GM23338 (cell line): Measurements from ENCODE around the gene MICAL2. TPM values are rescaled to one million over a fixed set of nuclear protein-coding genes. Genes with fewer than 3 reads are reported as not detected.

Experiments used
- ATAC-seq: fragments of 200-7000 bp; cut with Tn5 transposase; 3 replicates; pipeline ENCODE4 v1.9.1; 2020
- DNase-seq: peaks from one replicate; pipeline ENCODE4 v3.0.0-alpha.2; 2015; ENCODE audit warnings: low spot score
- H2AFZ ChIP-seq: fragments of 200-600 bp; sonication (generic); 2 replicates; pipeline ENCODE4 v1.8.0; 2016; ENCODE audit warnings: antibody characterized with exemption, mild to moderate bottlenecking, moderate library complexity
- H3F3A ChIP-seq: fragments of 200-600 bp; sonication (generic); replicated peaks from 2 replicates; pipeline ENCODE4 v1.8.0; 2017; ENCODE audit warnings: antibody characterized with exemption, mixed run types, low read depth
- H3K27ac ChIP-seq: fragments of 200-600 bp; sonication (generic); 2 replicates; pipeline ENCODE4 v1.6.1; 2016; ENCODE audit warnings: low read depth
- H3K27me3 ChIP-seq: fragments of 200-600 bp; sonication (generic); 2 replicates; pipeline ENCODE4 v1.8.0; 2016; ENCODE audit warnings: mild to moderate bottlenecking, mixed run types, moderate library complexity; ENCODE audit not compliant: insufficient read depth
- H3K36me3 ChIP-seq: fragments of 200-600 bp; sonication (generic); 2 replicates; pipeline ENCODE4 v1.8.0; 2016; ENCODE audit warnings: mild to moderate bottlenecking; ENCODE audit not compliant: insufficient read depth
- H3K4me1 ChIP-seq: fragments of 200-600 bp; sonication (generic); 2 replicates; pipeline ENCODE4 v1.8.0; 2016; ENCODE audit warnings: mild to moderate bottlenecking, moderate library complexity; ENCODE audit not compliant: insufficient read depth
- H3K4me2 ChIP-seq: fragments of 200-600 bp; sonication (generic); 2 replicates; pipeline ENCODE4 v1.7.1; 2017; ENCODE audit warnings: mixed run types
- H3K4me3 ChIP-seq: fragments of 200-600 bp; sonication (generic); 2 replicates; pipeline ENCODE4 v1.6.1; 2016; ENCODE audit warnings: mixed run types
- H3K79me2 ChIP-seq: fragments of 200-600 bp; sonication (generic); replicated peaks from 2 replicates; pipeline ENCODE4 v1.8.0; 2017; ENCODE audit warnings: mild to moderate bottlenecking; ENCODE audit not compliant: insufficient read depth
- H3K9me2 ChIP-seq: fragments of 200-600 bp; sonication (generic); 2 replicates; pipeline ENCODE4 v1.8.0; 2017; ENCODE audit not compliant: insufficient read depth
- H4K20me1 ChIP-seq: fragments of 200-600 bp; sonication (generic); replicated peaks from 2 replicates; pipeline ENCODE4 v1.8.0; 2017; ENCODE audit warnings: mild to moderate bottlenecking; ENCODE audit not compliant: insufficient read depth
- H3K27ac Mint-ChIP-seq: 2 replicates; pipeline ENCODE4 v1.8.0; 2020; ENCODE audit warnings: inconsistent platforms, mild to moderate bottlenecking, moderate library complexity, mixed read lengths
- H3K27me3 Mint-ChIP-seq: 3 replicates; pipeline ENCODE4 v1.8.0; 2022; ENCODE audit warnings: low read depth, mild to moderate bottlenecking, moderate library complexity, mixed read lengths, inconsistent platforms; ENCODE audit not compliant: insufficient read depth, poor library complexity
- H3K36me3 Mint-ChIP-seq: 3 replicates; pipeline ENCODE4 v1.8.0; 2021; ENCODE audit warnings: low read depth, mild to moderate bottlenecking, inconsistent platforms, moderate library complexity, mixed read lengths
- H3K4me1 Mint-ChIP-seq: 3 replicates; pipeline ENCODE4 v1.8.0; 2020; ENCODE audit warnings: mild to moderate bottlenecking, inconsistent platforms, mixed read lengths
- H3K4me3 Mint-ChIP-seq: 3 replicates; pipeline ENCODE4 v1.8.0; 2021; ENCODE audit warnings: moderate library complexity, mild to moderate bottlenecking, inconsistent platforms, mixed read lengths
- H3K9me3 Mint-ChIP-seq: 3 replicates; pipeline ENCODE4 v1.8.0; 2020; ENCODE audit warnings: moderate library complexity, mild to moderate bottlenecking, inconsistent platforms, mixed read lengths
- CREB1 ChIP-seq: fragments of 250-450 bp; sonication (Bioruptor Pico); IDR thresholded peaks from 2 replicates; pipeline ENCODE4 v1.5.0; 2020; ENCODE audit warnings: low read depth, mild to moderate bottlenecking, moderate library complexity
- EZH2 ChIP-seq: fragments of 200-600 bp; sonication (generic); IDR thresholded peaks from one replicate; pipeline ENCODE4 v1.8.0; 2017; ENCODE audit warnings: antibody characterized with exemption, mild to moderate bottlenecking, low read depth; ENCODE audit not compliant: unreplicated experiment
- EZH2phosphoT487 ChIP-seq: fragments of 200-600 bp; sonication (generic); IDR thresholded peaks from one replicate; pipeline ENCODE4 v1.8.1; 2018; ENCODE audit warnings: antibody characterized with exemption; ENCODE audit not compliant: unreplicated experiment
- JUNB ChIP-seq: IDR thresholded peaks from one replicate; pipeline ENCODE4 v1.6.1; 2016; ENCODE audit warnings: antibody characterized with exemption; ENCODE audit not compliant: unreplicated experiment
- NANOG ChIP-seq: IDR thresholded peaks from 2 replicates; pipeline ENCODE4 v1.6.1; 2016; ENCODE audit warnings: antibody characterized with exemption, borderline replicate concordance
- POLR2AphosphoS5 ChIP-seq: IDR thresholded peaks from 2 replicates; pipeline ENCODE4 v1.6.1; 2016; ENCODE audit warnings: antibody characterized with exemption, low read depth
- STAT1 ChIP-seq: IDR thresholded peaks from one replicate; pipeline ENCODE4 v1.6.1; 2016; ENCODE audit warnings: antibody characterized with exemption; ENCODE audit not compliant: unreplicated experiment
- ZNF114 ChIP-seq: fragments of 250-450 bp; sonication (Bioruptor Pico); IDR thresholded peaks from 2 replicates; pipeline ENCODE4 v1.5.0; 2020; ENCODE audit warnings: mild to moderate bottlenecking, moderate library complexity
- ZNF331 ChIP-seq: fragments of 250-450 bp; sonication (Bioruptor Pico); IDR thresholded peaks from 2 replicates; pipeline ENCODE4 v1.5.0; 2020; ENCODE audit warnings: low read depth, mild to moderate bottlenecking, moderate library complexity
- polyA plus RNA-seq: library from polyadenylated mRNA; unstranded; fragments of >200 nt; fragmentation: Nextera tagmentation; extraction: Ambion mirVana; gene quantifications from 2 replicates; pipeline ENCODE4 v1.2.1, GENCODE V29; 2016
- total RNA-seq: library from RNA; depleted of rRNA; stranded (reverse); fragments of >200 nt; shearing (Covaris generic); gene quantifications from 2 replicates; pipeline ENCODE4 v1.2.3, GENCODE V29; 2014
- TF ChIP-seq, protein P1 (sequence below): IDR thresholded peaks from 2 replicates; pipeline ENCODE4 v1.6.1; 2016; ENCODE audit warnings: antibody characterized with exemption
- TF ChIP-seq, protein P2 (sequence below): IDR thresholded peaks from one replicate; pipeline ENCODE4 v1.6.1; 2018; ENCODE audit warnings: antibody characterized with exemption; ENCODE audit not compliant: unreplicated experiment
- TF ChIP-seq, protein P3 (sequence below): fragments of 250-450 bp; sonication (Bioruptor Pico); IDR thresholded peaks from 2 replicates; pipeline ENCODE4 v1.5.0; 2020; ENCODE audit warnings: mild to moderate bottlenecking, moderate library complexity
- TF ChIP-seq, protein P4 (sequence below), 2 experiments: fragments of 200-600 bp in 1 of 2; sonication (generic) in 1 of 2; conservative IDR thresholded peaks; 2 replicates each; pipeline versions ENCODE4 v1.5.1 to v1.6.1; 2016 to 2017; ENCODE audit warnings: antibody characterized with exemption in 2 of 2, low read depth in 2 of 2, mild to moderate bottlenecking in 2 of 2, moderate library complexity in 1 of 2

Gene MICAL2
- total and polyA plus RNA-seq, 2 experiments from 2014 or later, result 0.66 to 1.4 TPM

DNA sequence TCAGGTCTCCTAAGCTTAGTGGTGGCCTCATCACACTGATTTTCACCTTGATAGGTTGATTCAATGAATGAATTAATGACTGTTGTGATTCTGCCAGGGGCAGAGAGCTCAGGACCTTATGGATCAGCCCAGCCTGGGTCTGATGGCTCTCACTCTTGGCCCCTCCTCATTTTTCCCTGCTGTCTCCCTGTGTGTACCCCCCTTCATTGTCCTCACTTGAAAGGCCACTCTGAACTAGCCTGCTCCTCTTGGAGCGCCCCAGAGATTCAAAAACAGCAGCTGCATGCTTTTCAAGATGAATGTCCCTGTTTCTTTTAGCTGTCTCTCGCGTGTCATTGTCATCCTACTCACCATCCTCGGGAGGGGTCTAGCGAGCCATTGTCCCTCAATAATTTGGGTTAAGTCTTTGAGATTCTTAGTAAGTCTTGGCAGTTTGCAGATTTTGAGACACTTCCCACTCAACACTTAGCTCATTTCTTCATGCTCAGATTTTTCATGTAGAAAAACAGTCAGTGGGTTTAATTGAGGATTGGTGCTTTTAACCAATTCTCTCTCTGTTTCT lies 42.5 kb upstream of the MICAL2 start:
- Mint-ChIP-seq H3K4me1 (peaks cover 21% of the 10 kb centered on the region), H3K9me3 (no peaks in the 10 kb centered on the region; the same call in 2 of the 3 replicates), H3K4me3 (no peak overlapping the region), H3K27me3 (peaks cover 9% of the 10 kb centered on the region), H3K36me3 (no peaks in the 10 kb centered on the region), H3K27ac (no peak overlapping the region)
- Histone ChIP-seq H2AFZ (peak overlapping the region; percentile 85; the same call in 1 of the 2 replicates), H3K79me2 (no peaks in the 10 kb centered on the region), H3K4me1 (peaks cover 14% of the 10 kb centered on the region), H3K4me2 (no peak overlapping the region), H3K27me3 (no peaks in the 10 kb centered on the region), H3F3A (no peaks in the 10 kb centered on the region), H3K27ac (no peak overlapping the region), H3K36me3 (no peaks in the 10 kb centered on the region), H4K20me1 (no peaks in the 10 kb centered on the region), H3K4me3 (no peak overlapping the region), H3K9me2 (no peaks in the 10 kb centered on the region)
- TF ChIP-seq EZH2phosphoT487, result no peak
- TF ChIP-seq POLR2AphosphoS5, result no peak
- no peak for TF ChIP-seq ZNF331 (CRISPR knock-in tag)
- TF ChIP-seq, protein P1, sequence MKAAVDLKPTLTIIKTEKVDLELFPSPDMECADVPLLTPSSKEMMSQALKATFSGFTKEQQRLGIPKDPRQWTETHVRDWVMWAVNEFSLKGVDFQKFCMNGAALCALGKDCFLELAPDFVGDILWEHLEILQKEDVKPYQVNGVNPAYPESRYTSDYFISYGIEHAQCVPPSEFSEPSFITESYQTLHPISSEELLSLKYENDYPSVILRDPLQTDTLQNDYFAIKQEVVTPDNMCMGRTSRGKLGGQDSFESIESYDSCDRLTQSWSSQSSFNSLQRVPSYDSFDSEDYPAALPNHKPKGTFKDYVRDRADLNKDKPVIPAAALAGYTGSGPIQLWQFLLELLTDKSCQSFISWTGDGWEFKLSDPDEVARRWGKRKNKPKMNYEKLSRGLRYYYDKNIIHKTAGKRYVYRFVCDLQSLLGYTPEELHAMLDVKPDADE, result no peak
- TF ChIP-seq, protein P2, sequence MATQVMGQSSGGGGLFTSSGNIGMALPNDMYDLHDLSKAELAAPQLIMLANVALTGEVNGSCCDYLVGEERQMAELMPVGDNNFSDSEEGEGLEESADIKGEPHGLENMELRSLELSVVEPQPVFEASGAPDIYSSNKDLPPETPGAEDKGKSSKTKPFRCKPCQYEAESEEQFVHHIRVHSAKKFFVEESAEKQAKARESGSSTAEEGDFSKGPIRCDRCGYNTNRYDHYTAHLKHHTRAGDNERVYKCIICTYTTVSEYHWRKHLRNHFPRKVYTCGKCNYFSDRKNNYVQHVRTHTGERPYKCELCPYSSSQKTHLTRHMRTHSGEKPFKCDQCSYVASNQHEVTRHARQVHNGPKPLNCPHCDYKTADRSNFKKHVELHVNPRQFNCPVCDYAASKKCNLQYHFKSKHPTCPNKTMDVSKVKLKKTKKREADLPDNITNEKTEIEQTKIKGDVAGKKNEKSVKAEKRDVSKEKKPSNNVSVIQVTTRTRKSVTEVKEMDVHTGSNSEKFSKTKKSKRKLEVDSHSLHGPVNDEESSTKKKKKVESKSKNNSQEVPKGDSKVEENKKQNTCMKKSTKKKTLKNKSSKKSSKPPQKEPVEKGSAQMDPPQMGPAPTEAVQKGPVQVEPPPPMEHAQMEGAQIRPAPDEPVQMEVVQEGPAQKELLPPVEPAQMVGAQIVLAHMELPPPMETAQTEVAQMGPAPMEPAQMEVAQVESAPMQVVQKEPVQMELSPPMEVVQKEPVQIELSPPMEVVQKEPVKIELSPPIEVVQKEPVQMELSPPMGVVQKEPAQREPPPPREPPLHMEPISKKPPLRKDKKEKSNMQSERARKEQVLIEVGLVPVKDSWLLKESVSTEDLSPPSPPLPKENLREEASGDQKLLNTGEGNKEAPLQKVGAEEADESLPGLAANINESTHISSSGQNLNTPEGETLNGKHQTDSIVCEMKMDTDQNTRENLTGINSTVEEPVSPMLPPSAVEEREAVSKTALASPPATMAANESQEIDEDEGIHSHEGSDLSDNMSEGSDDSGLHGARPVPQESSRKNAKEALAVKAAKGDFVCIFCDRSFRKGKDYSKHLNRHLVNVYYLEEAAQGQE, result no peak
- no peak for TF ChIP-seq JUNB
- TF ChIP-seq, protein P3, sequence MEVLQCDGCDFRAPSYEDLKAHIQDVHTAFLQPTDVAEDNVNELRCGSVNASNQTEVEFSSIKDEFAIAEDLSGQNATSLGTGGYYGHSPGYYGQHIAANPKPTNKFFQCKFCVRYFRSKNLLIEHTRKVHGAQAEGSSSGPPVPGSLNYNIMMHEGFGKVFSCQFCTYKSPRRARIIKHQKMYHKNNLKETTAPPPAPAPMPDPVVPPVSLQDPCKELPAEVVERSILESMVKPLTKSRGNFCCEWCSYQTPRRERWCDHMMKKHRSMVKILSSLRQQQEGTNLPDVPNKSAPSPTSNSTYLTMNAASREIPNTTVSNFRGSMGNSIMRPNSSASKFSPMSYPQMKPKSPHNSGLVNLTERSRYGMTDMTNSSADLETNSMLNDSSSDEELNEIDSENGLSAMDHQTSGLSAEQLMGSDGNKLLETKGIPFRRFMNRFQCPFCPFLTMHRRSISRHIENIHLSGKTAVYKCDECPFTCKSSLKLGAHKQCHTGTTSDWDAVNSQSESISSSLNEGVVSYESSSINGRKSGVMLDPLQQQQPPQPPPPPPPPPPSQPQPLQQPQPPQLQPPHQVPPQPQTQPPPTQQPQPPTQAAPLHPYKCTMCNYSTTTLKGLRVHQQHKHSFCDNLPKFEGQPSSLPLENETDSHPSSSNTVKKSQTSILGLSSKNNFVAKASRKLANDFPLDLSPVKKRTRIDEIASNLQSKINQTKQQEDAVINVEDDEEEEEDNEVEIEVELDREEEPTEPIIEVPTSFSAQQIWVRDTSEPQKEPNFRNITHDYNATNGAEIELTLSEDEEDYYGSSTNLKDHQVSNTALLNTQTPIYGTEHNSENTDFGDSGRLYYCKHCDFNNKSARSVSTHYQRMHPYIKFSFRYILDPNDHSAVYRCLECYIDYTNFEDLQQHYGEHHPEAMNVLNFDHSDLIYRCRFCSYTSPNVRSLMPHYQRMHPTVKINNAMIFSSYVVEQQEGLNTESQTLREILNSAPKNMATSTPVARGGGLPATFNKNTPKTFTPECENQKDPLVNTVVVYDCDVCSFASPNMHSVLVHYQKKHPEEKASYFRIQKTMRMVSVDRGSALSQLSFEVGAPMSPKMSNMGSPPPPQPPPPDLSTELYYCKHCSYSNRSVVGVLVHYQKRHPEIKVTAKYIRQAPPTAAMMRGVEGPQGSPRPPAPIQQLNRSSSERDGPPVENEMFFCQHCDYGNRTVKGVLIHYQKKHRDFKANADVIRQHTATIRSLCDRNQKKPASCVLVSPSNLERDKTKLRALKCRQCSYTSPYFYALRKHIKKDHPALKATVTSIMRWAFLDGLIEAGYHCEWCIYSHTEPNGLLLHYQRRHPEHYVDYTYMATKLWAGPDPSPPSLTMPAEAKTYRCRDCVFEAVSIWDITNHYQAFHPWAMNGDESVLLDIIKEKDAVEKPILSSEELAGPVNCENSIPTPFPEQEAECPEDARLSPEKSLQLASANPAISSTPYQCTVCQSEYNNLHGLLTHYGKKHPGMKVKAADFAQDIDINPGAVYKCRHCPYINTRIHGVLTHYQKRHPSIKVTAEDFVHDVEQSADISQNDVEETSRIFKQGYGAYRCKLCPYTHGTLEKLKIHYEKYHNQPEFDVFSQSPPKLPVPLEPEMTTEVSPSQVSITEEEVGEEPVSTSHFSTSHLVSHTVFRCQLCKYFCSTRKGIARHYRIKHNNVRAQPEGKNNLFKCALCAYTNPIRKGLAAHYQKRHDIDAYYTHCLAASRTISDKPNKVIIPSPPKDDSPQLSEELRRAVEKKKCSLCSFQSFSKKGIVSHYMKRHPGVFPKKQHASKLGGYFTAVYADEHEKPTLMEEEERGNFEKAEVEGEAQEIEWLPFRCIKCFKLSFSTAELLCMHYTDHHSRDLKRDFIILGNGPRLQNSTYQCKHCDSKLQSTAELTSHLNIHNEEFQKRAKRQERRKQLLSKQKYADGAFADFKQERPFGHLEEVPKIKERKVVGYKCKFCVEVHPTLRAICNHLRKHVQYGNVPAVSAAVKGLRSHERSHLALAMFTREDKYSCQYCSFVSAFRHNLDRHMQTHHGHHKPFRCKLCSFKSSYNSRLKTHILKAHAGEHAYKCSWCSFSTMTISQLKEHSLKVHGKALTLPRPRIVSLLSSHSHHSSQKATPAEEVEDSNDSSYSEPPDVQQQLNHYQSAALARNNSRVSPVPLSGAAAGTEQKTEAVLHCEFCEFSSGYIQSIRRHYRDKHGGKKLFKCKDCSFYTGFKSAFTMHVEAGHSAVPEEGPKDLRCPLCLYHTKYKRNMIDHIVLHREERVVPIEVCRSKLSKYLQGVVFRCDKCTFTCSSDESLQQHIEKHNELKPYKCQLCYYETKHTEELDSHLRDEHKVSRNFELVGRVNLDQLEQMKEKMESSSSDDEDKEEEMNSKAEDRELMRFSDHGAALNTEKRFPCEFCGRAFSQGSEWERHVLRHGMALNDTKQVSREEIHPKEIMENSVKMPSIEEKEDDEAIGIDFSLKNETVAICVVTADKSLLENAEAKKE (CRISPR knock-in tag), result no peak
- no peak for TF ChIP-seq NANOG
- no peak for TF ChIP-seq CREB1
- no peak for TF ChIP-seq EZH2
- TF ChIP-seq STAT1, result no peak
- TF ChIP-seq, protein P4, sequence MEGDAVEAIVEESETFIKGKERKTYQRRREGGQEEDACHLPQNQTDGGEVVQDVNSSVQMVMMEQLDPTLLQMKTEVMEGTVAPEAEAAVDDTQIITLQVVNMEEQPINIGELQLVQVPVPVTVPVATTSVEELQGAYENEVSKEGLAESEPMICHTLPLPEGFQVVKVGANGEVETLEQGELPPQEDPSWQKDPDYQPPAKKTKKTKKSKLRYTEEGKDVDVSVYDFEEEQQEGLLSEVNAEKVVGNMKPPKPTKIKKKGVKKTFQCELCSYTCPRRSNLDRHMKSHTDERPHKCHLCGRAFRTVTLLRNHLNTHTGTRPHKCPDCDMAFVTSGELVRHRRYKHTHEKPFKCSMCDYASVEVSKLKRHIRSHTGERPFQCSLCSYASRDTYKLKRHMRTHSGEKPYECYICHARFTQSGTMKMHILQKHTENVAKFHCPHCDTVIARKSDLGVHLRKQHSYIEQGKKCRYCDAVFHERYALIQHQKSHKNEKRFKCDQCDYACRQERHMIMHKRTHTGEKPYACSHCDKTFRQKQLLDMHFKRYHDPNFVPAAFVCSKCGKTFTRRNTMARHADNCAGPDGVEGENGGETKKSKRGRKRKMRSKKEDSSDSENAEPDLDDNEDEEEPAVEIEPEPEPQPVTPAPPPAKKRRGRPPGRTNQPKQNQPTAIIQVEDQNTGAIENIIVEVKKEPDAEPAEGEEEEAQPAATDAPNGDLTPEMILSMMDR (conservative IDR thresholded peaks at IDR 0.05; ENCODE audit: low read depth in 2 of 2), result no peak
- TF ChIP-seq ZNF114, result no peak
- DNase-seq (no peak), ATAC-seq (no peak)
